SK-N-SH (cell line): Measurements from ENCODE around the gene RAD51B. TPM values are rescaled to one million over a fixed set of nuclear protein-coding genes. Genes with fewer than 3 reads are reported as not detected.

ENCODE experiments used
- CTCF ChIA-PET: fragments of 300-600, 350-600 bp; formaldehyde crosslinking; extraction: SDS; loops from one replicate; lab custom pipeline; 2021; lab: Yijun Ruan, JAX
- POLR2A ChIA-PET: fragments of 350-600 bp; sonication (Branson Sonifier 250); formaldehyde crosslinking; extraction: SDS; loops from one replicate; lab custom pipeline; 2020; ENCODE audit warnings: antibody characterized with exemption, inconsistent platforms; lab: Yijun Ruan, JAX
- DNase-seq: peaks from one replicate; pipeline ENCODE4 v3.0.0; 2012
- H2AFZ ChIP-seq: fragments of 200-600 bp; sonication (generic); 2 replicates; pipeline ENCODE4 v1.8.1; 2016; ENCODE audit warnings: antibody characterized with exemption, mild to moderate bottlenecking, low read depth
- H3F3A ChIP-seq: fragments of 200-600 bp; sonication (generic); replicated peaks from 2 replicates; pipeline ENCODE3; 2016; ENCODE audit warnings: antibody characterized with exemption, mild to moderate bottlenecking; ENCODE audit not compliant: insufficient read depth
- H3K27ac ChIP-seq, 2 experiments: fragments of 200-500 bp in 1 of 2; fragments of 200-600 bp in 1 of 2; sonication (Bioruptor generic) in 1 of 2; sonication (generic), shearing (Covaris generic) in 1 of 2; 2 replicates each; pipeline versions ENCODE4 v1.5.1 to v1.6.1; 2014 to 2016; ENCODE audit warnings: low read depth in 2 of 2, inconsistent platforms in 1 of 2, low read length in 1 of 2, mild to moderate bottlenecking in 1 of 2, mixed read lengths in 1 of 2
- H3K27me3 ChIP-seq: fragments of 200-600 bp; sonication (generic), shearing (Covaris generic); 2 replicates; pipeline ENCODE4 v1.6.1; 2016; ENCODE audit warnings: mixed run types; ENCODE audit not compliant: insufficient read depth
- H3K36me3 ChIP-seq, 2 experiments: fragments of 200-500 bp in 1 of 2; fragments of 200-600 bp in 1 of 2; sonication (Bioruptor generic) in 1 of 2; sonication (generic) in 1 of 2; replicated peaks in 1 of 2; 2 replicates each; pipeline versions ENCODE3 to v1.5.1; 2014 to 2016; ENCODE audit warnings: low read length in 1 of 2, mild to moderate bottlenecking in 1 of 2; ENCODE audit not compliant: insufficient read depth in 2 of 2, control insufficient read depth in 1 of 2
- H3K4me1 ChIP-seq, 2 experiments: fragments of 200-500 bp in 1 of 2; fragments of 200-600 bp in 1 of 2; sonication (Bioruptor generic) in 1 of 2; sonication (generic), shearing (Covaris generic) in 1 of 2; 2 replicates each; pipeline versions ENCODE4 v1.5.1 to v1.6.1; 2014 to 2016; ENCODE audit warnings: low read depth in 1 of 2, low read length in 1 of 2, mixed run types in 1 of 2; ENCODE audit not compliant: insufficient read depth in 2 of 2, control insufficient read depth in 1 of 2
- H3K4me2 ChIP-seq: fragments of 200-600 bp; sonication (generic), shearing (Covaris generic); 2 replicates; pipeline ENCODE4 v1.6.1; 2017; ENCODE audit warnings: mixed run types
- H3K4me3 ChIP-seq, 2 experiments: fragments of 200-500 bp in 1 of 2; fragments of 200-600 bp in 1 of 2; sonication (Bioruptor generic) in 1 of 2; sonication (generic), shearing (Covaris generic) in 1 of 2; 2 replicates each; pipeline versions ENCODE4 v1.5.1 to v1.8.1; 2014 to 2016; ENCODE audit warnings: low read depth in 2 of 2, inconsistent platforms in 1 of 2, low read length in 1 of 2, mild to moderate bottlenecking in 1 of 2, mixed read lengths in 1 of 2, moderate library complexity in 1 of 2
- H3K79me2 ChIP-seq: fragments of 200-600 bp; sonication (generic); 2 replicates; pipeline ENCODE4 v1.8.1; 2017; ENCODE audit warnings: mild to moderate bottlenecking; ENCODE audit not compliant: insufficient read depth
- H3K9ac ChIP-seq: fragments of 200-600 bp; sonication (generic); 2 replicates; pipeline ENCODE4 v1.6.1; 2017; ENCODE audit warnings: mixed run types
- H3K9me2 ChIP-seq: fragments of 200-600 bp; sonication (generic); 2 replicates; pipeline ENCODE4 v1.6.1; 2017; ENCODE audit warnings: mixed run types
- H3K9me3 ChIP-seq: fragments of 200-600 bp; sonication (generic); 2 replicates; pipeline ENCODE4 v1.6.1; 2017; ENCODE audit warnings: mixed run types, mild to moderate bottlenecking, moderate library complexity
- H4K20me1 ChIP-seq: fragments of 200-600 bp; sonication (generic); 2 replicates; pipeline ENCODE4 v1.6.1; 2017; ENCODE audit warnings: mild to moderate bottlenecking, mixed run types; ENCODE audit not compliant: insufficient read depth
- CHD2 ChIP-seq: fragments of 150-350 bp; IDR thresholded peaks from 2 replicates; pipeline ENCODE4 v1.6.1; 2018; ENCODE audit warnings: low read length; ENCODE audit not compliant: partially characterized antibody
- GABPA ChIP-seq: IDR thresholded peaks from 2 replicates; pipeline ENCODE4 v1.4.0; 2012; ENCODE audit warnings: low read depth, mild to moderate bottlenecking
- GATA2 ChIP-seq: sonication (generic); formaldehyde crosslinking; IDR thresholded peaks from 2 replicates; pipeline ENCODE4 v1.5.0; 2020; ENCODE audit warnings: mild to moderate bottlenecking, missing genetic modification reagents
- JUND ChIP-seq: IDR thresholded peaks from 2 replicates; pipeline ENCODE4 v1.4.0; 2012
- MEF2A ChIP-seq: IDR thresholded peaks from 2 replicates; pipeline ENCODE4 v1.4.0; 2012; ENCODE audit warnings: low read depth, borderline replicate concordance
- MXI1 ChIP-seq: IDR thresholded peaks from 2 replicates; pipeline ENCODE4 v1.6.1; 2012; ENCODE audit warnings: mild to moderate bottlenecking, low read depth, low read length, improper control_type of control experiment
- NFIC ChIP-seq: IDR thresholded peaks from 2 replicates; pipeline ENCODE4 v1.4.0; 2012; ENCODE audit warnings: borderline replicate concordance
- NRF1 ChIP-seq: IDR thresholded peaks from 2 replicates; pipeline ENCODE4 v1.6.1; 2012; ENCODE audit warnings: low read depth, mild to moderate bottlenecking, low read length
- POLR2AphosphoS5 ChIP-seq: IDR thresholded peaks from 2 replicates; pipeline ENCODE4 v1.6.1; 2012; ENCODE audit warnings: low read depth, low read length
- RAD21 ChIP-seq: IDR thresholded peaks from 2 replicates; pipeline ENCODE4 v1.6.1; 2012; ENCODE audit warnings: mild to moderate bottlenecking, low read length
- RFX5 ChIP-seq: IDR thresholded peaks from 2 replicates; pipeline ENCODE4 v1.6.1; 2012; ENCODE audit warnings: mild to moderate bottlenecking, improper control_type of control experiment, low read length
- SIN3A ChIP-seq: IDR thresholded peaks from 2 replicates; pipeline ENCODE4 v1.6.1; 2012; ENCODE audit warnings: low read depth, mild to moderate bottlenecking, low read length, moderate library complexity, borderline replicate concordance
- TAF1 ChIP-seq: IDR thresholded peaks from 2 replicates; pipeline ENCODE4 v1.6.1; 2012; ENCODE audit warnings: low read depth, mild to moderate bottlenecking, low read length, moderate library complexity, borderline replicate concordance
- WGBS: methylation state at CpG from one replicate; pipeline ENCODE4 v1.1.6; 2017; ENCODE audit warnings: low lambda C conversion rate; 5-methylcytosine and 5-hydroxymethylcytosine counted together
- polyA plus RNA-seq, 3 experiments: library from polyadenylated mRNA; depleted of rRNA; stranded (reverse); fragments of >200 nt; gene quantifications; 2 replicates each; pipeline ENCODE4 v1.2.3, GENCODE V29; 2012
- TF ChIP-seq, protein P1 (sequence below): fragments of 200-600 bp; sonication (generic); IDR thresholded peaks from 2 replicates; pipeline ENCODE4 v1.6.1; 2017; ENCODE audit warnings: antibody characterized with exemption, mild to moderate bottlenecking, moderate library complexity
- TF ChIP-seq, protein P2 (sequence below): fragments of 150-350 bp; IDR thresholded peaks from 2 replicates; pipeline ENCODE4 v1.6.1; 2017; ENCODE audit warnings: antibody characterized with exemption, low read length, low read depth, borderline replicate concordance
- TF ChIP-seq, protein P3 (sequence below): IDR thresholded peaks from 2 replicates; pipeline ENCODE4; 2012
- TF ChIP-seq, protein P4 (sequence below): fragments of 150-350 bp; IDR thresholded peaks from 2 replicates; pipeline ENCODE4 v1.6.1; 2016; ENCODE audit warnings: mild to moderate bottlenecking, low read depth, low read length

RAD51B gene
- polyA plus RNA-seq, 1 of the 3 experiments (the other 2 are of a cell fraction), result 6.0 TPM

DNA sequence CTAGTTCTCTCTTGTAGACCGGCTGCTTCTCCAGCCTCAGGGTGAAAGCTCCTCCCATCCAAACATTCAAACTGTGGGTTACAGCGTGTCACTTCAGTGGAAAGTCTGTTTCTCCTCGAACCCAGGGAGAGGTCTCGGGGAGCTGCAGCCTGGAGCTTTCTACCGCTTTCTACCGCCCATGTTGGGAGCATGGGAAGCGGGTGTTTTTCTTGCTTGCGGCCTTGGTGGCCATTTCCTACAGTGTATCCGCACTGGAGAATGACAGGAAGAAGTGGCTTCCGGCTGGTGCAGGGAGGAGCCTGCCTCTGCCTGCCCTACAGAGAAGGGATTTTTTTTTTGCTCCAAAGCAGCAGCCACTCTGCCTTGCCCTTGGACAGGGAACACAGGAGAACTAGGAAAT, 952.1 kb downstream of the RAD51B start:
- Histone ChIP-seq H3K9me3 (no peaks in the 10 kb centered on the region), H3F3A (peaks cover 5% of the 10 kb centered on the region), H3K27ac (no peak overlapping the region), H3K4me2 (no peak overlapping the region), H4K20me1 (no peaks in the 10 kb centered on the region), H2AFZ (no peak overlapping the region), H3K4me1 (no peaks in the 10 kb centered on the region), H3K4me3 (no peak overlapping the region), H3K36me3 (no peaks in the 10 kb centered on the region), H3K27me3 (no peaks in the 10 kb centered on the region), H3K79me2 (no peaks in the 10 kb centered on the region), H3K9me2 (no peaks in the 10 kb centered on the region), H3K9ac (no peak overlapping the region)
- POLR2A ChIA-PET, result no interaction called here
- DNase-seq, result no peak
- 90% methylated on average over 8 of the region's 10 CpGs for WGBS
- TF ChIP-seq CHD2, result no peak
- TF ChIP-seq NRF1, result no peak
- TF ChIP-seq POLR2AphosphoS5, result no peak
- TF ChIP-seq, protein P1, sequence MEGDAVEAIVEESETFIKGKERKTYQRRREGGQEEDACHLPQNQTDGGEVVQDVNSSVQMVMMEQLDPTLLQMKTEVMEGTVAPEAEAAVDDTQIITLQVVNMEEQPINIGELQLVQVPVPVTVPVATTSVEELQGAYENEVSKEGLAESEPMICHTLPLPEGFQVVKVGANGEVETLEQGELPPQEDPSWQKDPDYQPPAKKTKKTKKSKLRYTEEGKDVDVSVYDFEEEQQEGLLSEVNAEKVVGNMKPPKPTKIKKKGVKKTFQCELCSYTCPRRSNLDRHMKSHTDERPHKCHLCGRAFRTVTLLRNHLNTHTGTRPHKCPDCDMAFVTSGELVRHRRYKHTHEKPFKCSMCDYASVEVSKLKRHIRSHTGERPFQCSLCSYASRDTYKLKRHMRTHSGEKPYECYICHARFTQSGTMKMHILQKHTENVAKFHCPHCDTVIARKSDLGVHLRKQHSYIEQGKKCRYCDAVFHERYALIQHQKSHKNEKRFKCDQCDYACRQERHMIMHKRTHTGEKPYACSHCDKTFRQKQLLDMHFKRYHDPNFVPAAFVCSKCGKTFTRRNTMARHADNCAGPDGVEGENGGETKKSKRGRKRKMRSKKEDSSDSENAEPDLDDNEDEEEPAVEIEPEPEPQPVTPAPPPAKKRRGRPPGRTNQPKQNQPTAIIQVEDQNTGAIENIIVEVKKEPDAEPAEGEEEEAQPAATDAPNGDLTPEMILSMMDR, result no peak
- no peak for TF ChIP-seq JUND
- TF ChIP-seq, protein P2, sequence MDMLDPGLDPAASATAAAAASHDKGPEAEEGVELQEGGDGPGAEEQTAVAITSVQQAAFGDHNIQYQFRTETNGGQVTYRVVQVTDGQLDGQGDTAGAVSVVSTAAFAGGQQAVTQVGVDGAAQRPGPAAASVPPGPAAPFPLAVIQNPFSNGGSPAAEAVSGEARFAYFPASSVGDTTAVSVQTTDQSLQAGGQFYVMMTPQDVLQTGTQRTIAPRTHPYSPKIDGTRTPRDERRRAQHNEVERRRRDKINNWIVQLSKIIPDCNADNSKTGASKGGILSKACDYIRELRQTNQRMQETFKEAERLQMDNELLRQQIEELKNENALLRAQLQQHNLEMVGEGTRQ, result no peak
- no peak for TF ChIP-seq GABPA
- TF ChIP-seq RFX5, result no peak
- TF ChIP-seq NFIC, result no peak
- no peak for TF ChIP-seq GATA2 (CRISPR knock-in tag)
- TF ChIP-seq MXI1, result no peak
- TF ChIP-seq SIN3A, result no peak
- TF ChIP-seq TAF1, result no peak
- TF ChIP-seq RAD21, result no peak
- TF ChIP-seq, protein P3, sequence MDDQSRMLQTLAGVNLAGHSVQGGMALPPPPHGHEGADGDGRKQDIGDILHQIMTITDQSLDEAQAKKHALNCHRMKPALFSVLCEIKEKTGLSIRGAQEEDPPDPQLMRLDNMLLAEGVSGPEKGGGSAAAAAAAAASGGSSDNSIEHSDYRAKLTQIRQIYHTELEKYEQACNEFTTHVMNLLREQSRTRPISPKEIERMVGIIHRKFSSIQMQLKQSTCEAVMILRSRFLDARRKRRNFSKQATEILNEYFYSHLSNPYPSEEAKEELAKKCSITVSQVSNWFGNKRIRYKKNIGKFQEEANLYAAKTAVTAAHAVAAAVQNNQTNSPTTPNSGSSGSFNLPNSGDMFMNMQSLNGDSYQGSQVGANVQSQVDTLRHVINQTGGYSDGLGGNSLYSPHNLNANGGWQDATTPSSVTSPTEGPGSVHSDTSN, result no peak
- TF ChIP-seq, protein P4, sequence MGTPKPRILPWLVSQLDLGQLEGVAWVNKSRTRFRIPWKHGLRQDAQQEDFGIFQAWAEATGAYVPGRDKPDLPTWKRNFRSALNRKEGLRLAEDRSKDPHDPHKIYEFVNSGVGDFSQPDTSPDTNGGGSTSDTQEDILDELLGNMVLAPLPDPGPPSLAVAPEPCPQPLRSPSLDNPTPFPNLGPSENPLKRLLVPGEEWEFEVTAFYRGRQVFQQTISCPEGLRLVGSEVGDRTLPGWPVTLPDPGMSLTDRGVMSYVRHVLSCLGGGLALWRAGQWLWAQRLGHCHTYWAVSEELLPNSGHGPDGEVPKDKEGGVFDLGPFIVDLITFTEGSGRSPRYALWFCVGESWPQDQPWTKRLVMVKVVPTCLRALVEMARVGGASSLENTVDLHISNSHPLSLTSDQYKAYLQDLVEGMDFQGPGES, result no peak
- no peak for TF ChIP-seq MEF2A
- CTCF ChIA-PET, result interaction anchor here (0.8 to 1.5 kb wide), 4 partner anchors 16 to 45 kb away, joined by 3 to 6 read pairs (median 3); no protein-coding TSS in a partner anchor
